HL-60 (cell line): ENCODE measurements around the gene TSPAN6.

Experiments used
- CTCF ChIP-seq: IDR thresholded peaks from one replicate; pipeline ENCODE4 v1.5.1; 2011; ENCODE audit warnings: low read length, control low read depth, inconsistent platforms; ENCODE audit not compliant: insufficient read depth
- GABPA ChIP-seq: IDR thresholded peaks from 2 replicates; pipeline ENCODE4 v1.6.1; 2012; ENCODE audit warnings: low read depth
- POLR2AphosphoS5 ChIP-seq: IDR thresholded peaks from 2 replicates; pipeline ENCODE4 v1.6.1; 2012; ENCODE audit warnings: low read depth
- REST ChIP-seq: IDR thresholded peaks from 2 replicates; pipeline ENCODE4 v1.6.1; 2012; ENCODE audit warnings: low read depth; ENCODE audit not compliant: insufficient replicate concordance

- TF ChIP-seq POLR2AphosphoS5 (no peak), CTCF (no peak), GABPA (no peak), REST (no peak)
Measured at GRCh38 chrX:100584611-100585010, 52.0 kb downstream of the TSPAN6 start, which contains the start of gene TNMD.
